ENCODE results near the gene TERT.

DNA sequence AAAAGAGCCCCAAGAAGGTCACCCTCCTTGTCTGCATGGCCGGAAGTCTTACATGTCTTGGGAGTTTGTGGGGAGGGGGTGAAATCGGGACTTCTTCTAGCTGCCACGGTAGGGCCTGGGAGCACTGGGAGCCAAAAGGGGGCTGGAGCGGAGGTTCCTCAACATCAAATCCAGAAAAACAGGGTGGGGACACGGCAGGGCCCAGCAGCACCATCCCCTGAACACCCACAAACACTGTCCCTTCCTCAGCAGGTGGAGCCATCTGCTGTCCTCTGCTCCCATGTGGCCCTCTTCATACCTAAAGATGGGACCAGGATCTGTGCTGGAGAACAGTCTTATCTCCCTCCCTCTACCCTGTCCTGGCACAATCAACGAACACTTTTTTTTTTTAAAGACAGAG, 2.7 kb downstream of the TERT start:
- no peak for TF ChIP-seq CTCF (IDR thresholded peaks at IDR 0.05)
- TF ChIP-seq EZH2 (IDR thresholded peaks at IDR 0.05): no peak
- TF ChIP-seq EZH2phosphoT487 (IDR thresholded peaks at IDR 0.05): no peak
